Transverse colon (tissue), 4 donors: ENCODE measurements around the gene WNT10A.

Experiments used
- CTCF ChIP-seq, 5 experiments: fragments of 200-600 bp in 3 of 5; fragments of 450-650 bp in 2 of 5; sonication (generic) in 3 of 5; IDR thresholded peaks; 1 replicate in 2 of 5; 2 replicates in 3 of 5; pipeline ENCODE4 v1.5.1; 2016 to 2017; ENCODE audit warnings: antibody characterized with exemption in 5 of 5, inconsistent platforms in 3 of 5, mild to moderate bottlenecking in 2 of 5, moderate library complexity in 1 of 5
- POLR2A ChIP-seq: fragments of 450-650 bp; IDR thresholded peaks from one replicate; pipeline ENCODE4 v1.6.1; 2016; ENCODE audit warnings: antibody characterized with exemption, mild to moderate bottlenecking, moderate library complexity
- POLR2AphosphoS5 ChIP-seq, 3 donors: sonication (generic); formaldehyde crosslinking; IDR thresholded peaks; one replicate each; pipeline ENCODE4 v1.6.1; 2016; ENCODE audit warnings: antibody characterized with exemption in 3 of 3

GRCh38 chr2:218890369-218890768, 9.7 kb downstream of the WNT10A start:
- no peak for TF ChIP-seq CTCF (IDR thresholded peaks at IDR 0.05)
- TF ChIP-seq POLR2A: no peak
- no peak for TF ChIP-seq POLR2AphosphoS5 (IDR thresholded peaks at IDR 0.05)
